Mesenchymal stem cell (in vitro differentiated cells and primary cell): Measurements from ENCODE around the gene DGAT2.
A peak's percentile ranks its signal among the peaks of the same experiment; 100 is the strongest.

Source experiments
- DNase-seq: peaks from one replicate; pipeline ENCODE4 v3.0.0-alpha.2; 2013
- H2AFZ ChIP-seq: one replicate; pipeline ENCODE4 v1.6.1; 2013; ENCODE audit warnings: low read depth, mild to moderate bottlenecking, control low read depth, inconsistent platforms, low read length, moderate library complexity
- H2AK5ac ChIP-seq: 2 replicates; pipeline ENCODE4 v1.6.1; 2013; ENCODE audit warnings: low read length, moderate library complexity, mild to moderate bottlenecking, inconsistent platforms; ENCODE audit not compliant: severe bottlenecking
- H2BK120ac ChIP-seq: one replicate; pipeline ENCODE4 v1.6.1; 2013; ENCODE audit warnings: low read depth, mild to moderate bottlenecking, inconsistent platforms, low read length, moderate library complexity
- H2BK12ac ChIP-seq, 2 experiments: one replicate each; pipeline ENCODE4 v1.6.1; 2013; ENCODE audit warnings: inconsistent platforms in 2 of 2, low read length in 2 of 2, mild to moderate bottlenecking in 2 of 2, moderate library complexity in 2 of 2, control low read depth in 1 of 2
- H2BK15ac ChIP-seq: one replicate; pipeline ENCODE4 v1.6.1; 2013; ENCODE audit warnings: mild to moderate bottlenecking, low read depth, inconsistent platforms; ENCODE audit not compliant: poor library complexity, severe bottlenecking
- H2BK5ac ChIP-seq: 2 replicates; pipeline ENCODE4 v1.6.1; 2013; ENCODE audit warnings: low read depth, mild to moderate bottlenecking, low read length, control low read depth, inconsistent platforms; ENCODE audit not compliant: poor library complexity, severe bottlenecking
- H3K14ac ChIP-seq, 2 experiments: one replicate each; pipeline ENCODE4 v1.6.1; 2013; ENCODE audit warnings: inconsistent platforms in 2 of 2, low read length in 2 of 2, control low read depth in 1 of 2, mild to moderate bottlenecking in 1 of 2, moderate library complexity in 1 of 2
- H3K18ac ChIP-seq, 2 experiments: one replicate each; pipeline ENCODE4 v1.6.1; 2013; ENCODE audit warnings: inconsistent platforms in 2 of 2, low read length in 2 of 2, control low read depth in 1 of 2, low read depth in 1 of 2, mild to moderate bottlenecking in 1 of 2
- H3K23ac ChIP-seq, 2 experiments: one replicate each; pipeline ENCODE4 v1.6.1; 2013; ENCODE audit warnings: inconsistent platforms in 2 of 2, low read length in 2 of 2, mild to moderate bottlenecking in 2 of 2, moderate library complexity in 2 of 2, control low read depth in 1 of 2
- H3K27ac ChIP-seq: 2 replicates; pipeline ENCODE4 v1.5.1; 2013; ENCODE audit warnings: mild to moderate bottlenecking, moderate library complexity, low read length, control low read depth, inconsistent platforms; ENCODE audit not compliant: poor library complexity, severe bottlenecking
- H3K27me3 ChIP-seq, 2 experiments: 2 replicates each; pipeline versions ENCODE4 v1.6.1 to v1.7.0; 2013; ENCODE audit warnings: low read length in 2 of 2, mild to moderate bottlenecking in 2 of 2, moderate library complexity in 2 of 2, control low read depth in 1 of 2, inconsistent platforms in 1 of 2; ENCODE audit not compliant: control insufficient read depth in 1 of 2, insufficient read depth in 1 of 2
- H3K36me3 ChIP-seq, 2 experiments: 2 replicates each; pipeline versions ENCODE4 v1.6.1 to v1.7.0; 2013; ENCODE audit warnings: low read length in 2 of 2, control low read depth in 1 of 2, inconsistent platforms in 1 of 2, low read depth in 1 of 2, mild to moderate bottlenecking in 1 of 2; ENCODE audit not compliant: insufficient read depth in 2 of 2, control insufficient read depth in 1 of 2
- H3K4ac ChIP-seq, 2 experiments: one replicate each; pipeline ENCODE4 v1.6.1; 2013; ENCODE audit warnings: inconsistent platforms in 2 of 2, low read length in 2 of 2, mild to moderate bottlenecking in 2 of 2, moderate library complexity in 2 of 2, control low read depth in 1 of 2, low read depth in 1 of 2
- H3K4me1 ChIP-seq: 2 replicates; pipeline ENCODE4 v1.6.1; 2013; ENCODE audit warnings: low read depth, low read length, control low read depth; ENCODE audit not compliant: control insufficient read depth, insufficient read depth
- H3K4me2 ChIP-seq: 2 replicates; pipeline ENCODE4 v1.6.1; 2013; ENCODE audit warnings: low read length, mild to moderate bottlenecking, inconsistent platforms; ENCODE audit not compliant: poor library complexity, severe bottlenecking
- H3K4me3 ChIP-seq, 2 experiments: 2 replicates each; pipeline versions ENCODE4 v1.5.1 to v1.7.0; 2013; ENCODE audit warnings: low read length in 2 of 2, mild to moderate bottlenecking in 2 of 2, control low read depth in 1 of 2, low read depth in 1 of 2; ENCODE audit not compliant: insufficient read depth in 1 of 2
- H3K79me1 ChIP-seq: replicated peaks from 2 replicates; pipeline ENCODE4 v1.6.1; 2013; ENCODE audit warnings: mild to moderate bottlenecking, control low read depth, low read length, inconsistent platforms; ENCODE audit not compliant: poor library complexity, severe bottlenecking
- H3K9ac ChIP-seq: 2 replicates; pipeline ENCODE4 v1.7.0; 2013; ENCODE audit warnings: mild to moderate bottlenecking, low read length, moderate library complexity
- H3K9me3 ChIP-seq: 2 replicates; pipeline ENCODE4 v1.7.0; 2013; ENCODE audit warnings: mild to moderate bottlenecking, low read length; ENCODE audit not compliant: control insufficient read depth
- H4K8ac ChIP-seq: one replicate; pipeline ENCODE4 v1.6.1; 2013; ENCODE audit warnings: inconsistent platforms, mild to moderate bottlenecking, low read length, moderate library complexity
- H4K91ac ChIP-seq: one replicate; pipeline ENCODE4 v1.6.1; 2013; ENCODE audit warnings: mild to moderate bottlenecking, low read length, inconsistent platforms
- WGBS: methylation state at CpG from one replicate; pipeline ENCODE4 v1.1.7; 2013; ENCODE audit warnings: mixed read lengths; 5-methylcytosine and 5-hydroxymethylcytosine counted together

The DGAT2 gene

DNA sequence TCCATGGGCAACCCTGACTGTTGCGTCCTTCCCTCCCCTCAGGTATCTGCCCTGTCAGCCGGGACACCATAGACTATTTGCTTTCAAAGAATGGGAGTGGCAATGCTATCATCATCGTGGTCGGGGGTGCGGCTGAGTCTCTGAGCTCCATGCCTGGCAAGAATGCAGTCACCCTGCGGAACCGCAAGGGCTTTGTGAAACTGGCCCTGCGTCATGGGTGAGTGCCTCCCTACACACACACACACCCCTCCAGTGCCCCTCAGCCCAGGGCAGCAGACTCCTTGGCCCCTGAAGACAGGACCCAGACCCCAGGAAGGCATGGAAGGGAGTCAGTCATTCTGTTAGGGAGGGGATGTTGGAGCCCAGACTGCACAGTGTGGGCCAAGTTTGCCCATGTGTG lies 28.5 kb downstream of the DGAT2 start:
- Histone ChIP-seq H3K4ac (no peak overlapping the region), H4K91ac (no peak overlapping the region), H3K23ac (no peak overlapping the region), H2AK5ac (no peak overlapping the region), H3K9ac (no peak overlapping the region), H3K79me1 (no peaks in the 10 kb centered on the region), H3K27ac (no peak overlapping the region), H3K36me3 (peaks cover 0 to 94% of the 10 kb centered on the region in 2 experiments), H2BK120ac (no peak overlapping the region), H2BK15ac (no peak overlapping the region), H2BK5ac (no peak overlapping the region), H3K27me3 (peaks cover 0 to 4% of the 10 kb centered on the region in 2 experiments), H3K9me3 (no peaks in the 10 kb centered on the region), H3K18ac (no peak overlapping the region), H3K4me2 (no peak overlapping the region), H3K14ac (no peak overlapping the region), H3K4me3 (no peak overlapping the region), H4K8ac (no peak overlapping the region), H3K4me1 (peaks cover 9% of the 10 kb centered on the region), H2AFZ (no peak overlapping the region), H2BK12ac (no peak overlapping the region)
- WGBS = 95% methylated on average over 5 of the region's 8 CpGs
- no peak for DNase-seq

DNA sequence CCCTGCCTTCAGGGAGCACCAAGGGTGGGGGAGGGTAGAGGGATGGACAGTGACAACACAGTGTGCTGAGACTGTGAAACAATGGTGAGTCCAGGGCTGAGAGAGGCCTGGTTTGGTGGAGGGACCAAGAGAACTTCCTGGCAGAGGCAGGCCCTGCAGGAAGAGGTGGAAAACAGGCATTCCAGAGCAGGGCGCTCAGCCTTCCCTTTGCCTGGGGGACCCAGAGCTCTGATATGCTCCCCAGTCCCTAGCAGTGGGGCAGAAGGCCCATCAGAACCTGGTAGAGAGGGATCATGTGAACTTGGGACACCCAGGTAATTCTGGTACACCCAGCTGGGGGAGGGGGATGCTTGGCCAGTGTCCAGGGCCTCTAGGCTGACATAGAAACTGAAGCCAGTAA lies 29.2 kb downstream of the DGAT2 start:
- no peak overlapping the region for H2AK5ac ChIP-seq
- 90% methylated on average over 1 of the region's 1 CpG for WGBS
- H3K18ac ChIP-seq = no peak overlapping the region
- H4K91ac ChIP-seq = no peak overlapping the region
- H2BK120ac ChIP-seq = no peak overlapping the region
- H3K79me1 ChIP-seq = no peaks in the 10 kb centered on the region
- peak overlapping the region; percentile 3 for H4K8ac ChIP-seq
- peaks cover 0 to 4% of the 10 kb centered on the region in 2 experiments for H3K27me3 ChIP-seq
- H3K14ac ChIP-seq = no peak overlapping the region
- H3K4ac ChIP-seq = no peak overlapping the region
- no peak overlapping the region for H2AFZ ChIP-seq
- H2BK12ac ChIP-seq = no peak overlapping the region
- no peak overlapping the region for H3K9ac ChIP-seq
- DNase-seq = no peak
- no peak overlapping the region for H2BK5ac ChIP-seq
- H3K4me3 ChIP-seq = no peak overlapping the region
- no peak overlapping the region for H3K23ac ChIP-seq
- H3K4me2 ChIP-seq = no peak overlapping the region
- peaks cover 9% of the 10 kb centered on the region for H3K4me1 ChIP-seq
- H3K36me3 ChIP-seq = peaks cover 0 to 93% of the 10 kb centered on the region in 2 experiments
- no peak overlapping the region for H2BK15ac ChIP-seq
- H3K9me3 ChIP-seq = no peaks in the 10 kb centered on the region
- no peak overlapping the region for H3K27ac ChIP-seq

DNA sequence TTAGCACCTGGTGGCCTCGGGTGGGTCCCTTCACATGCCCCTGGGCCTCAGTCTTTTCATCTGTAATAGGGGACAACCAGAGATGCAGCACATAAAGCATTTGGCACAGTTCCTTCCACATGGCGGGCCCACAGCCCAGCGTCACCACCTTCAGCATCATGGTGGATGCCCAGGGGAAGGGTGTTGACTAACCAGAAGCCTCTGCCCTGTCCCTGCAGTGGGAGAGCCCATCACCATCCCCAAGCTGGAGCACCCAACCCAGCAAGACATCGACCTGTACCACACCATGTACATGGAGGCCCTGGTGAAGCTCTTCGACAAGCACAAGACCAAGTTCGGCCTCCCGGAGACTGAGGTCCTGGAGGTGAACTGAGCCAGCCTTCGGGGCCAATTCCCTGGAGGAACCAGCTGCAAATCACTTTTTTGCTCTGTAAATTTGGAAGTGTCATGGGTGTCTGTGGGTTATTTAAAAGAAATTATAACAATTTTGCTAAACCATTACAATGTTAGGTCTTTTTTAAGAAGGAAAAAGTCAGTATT lies 31.6 kb downstream of the DGAT2 start:
- H3K27ac ChIP-seq = no peak overlapping the region
- no peak overlapping the region for H3K18ac ChIP-seq
- WGBS = 92% methylated on average over 7 of the region's 8 CpGs
- H4K8ac ChIP-seq = no peak overlapping the region
- no peak overlapping the region for H2AFZ ChIP-seq
- no peak overlapping the region for H3K4me3 ChIP-seq
- no peak for DNase-seq
- no peak overlapping the region for H3K23ac ChIP-seq
- H3K14ac ChIP-seq = no peak overlapping the region
- H2BK15ac ChIP-seq = no peak overlapping the region
- H3K9me3 ChIP-seq = no peaks in the 10 kb centered on the region
- no peak overlapping the region for H3K9ac ChIP-seq
- no peaks in the 10 kb centered on the region for H3K27me3 ChIP-seq
- H2BK120ac ChIP-seq = no peak overlapping the region
- no peak overlapping the region for H4K91ac ChIP-seq
- H3K4ac ChIP-seq = no peak overlapping the region
- peaks cover 9% of the 10 kb centered on the region for H3K4me1 ChIP-seq
- H3K36me3 ChIP-seq = peaks cover 0 to 82% of the 10 kb centered on the region in 2 experiments
- no peak overlapping the region for H2AK5ac ChIP-seq
- no peak overlapping the region for H3K4me2 ChIP-seq
- H2BK5ac ChIP-seq = peak overlapping the region; percentile 9
- no peak overlapping the region for H2BK12ac ChIP-seq
- no peaks in the 10 kb centered on the region for H3K79me1 ChIP-seq

DNA sequence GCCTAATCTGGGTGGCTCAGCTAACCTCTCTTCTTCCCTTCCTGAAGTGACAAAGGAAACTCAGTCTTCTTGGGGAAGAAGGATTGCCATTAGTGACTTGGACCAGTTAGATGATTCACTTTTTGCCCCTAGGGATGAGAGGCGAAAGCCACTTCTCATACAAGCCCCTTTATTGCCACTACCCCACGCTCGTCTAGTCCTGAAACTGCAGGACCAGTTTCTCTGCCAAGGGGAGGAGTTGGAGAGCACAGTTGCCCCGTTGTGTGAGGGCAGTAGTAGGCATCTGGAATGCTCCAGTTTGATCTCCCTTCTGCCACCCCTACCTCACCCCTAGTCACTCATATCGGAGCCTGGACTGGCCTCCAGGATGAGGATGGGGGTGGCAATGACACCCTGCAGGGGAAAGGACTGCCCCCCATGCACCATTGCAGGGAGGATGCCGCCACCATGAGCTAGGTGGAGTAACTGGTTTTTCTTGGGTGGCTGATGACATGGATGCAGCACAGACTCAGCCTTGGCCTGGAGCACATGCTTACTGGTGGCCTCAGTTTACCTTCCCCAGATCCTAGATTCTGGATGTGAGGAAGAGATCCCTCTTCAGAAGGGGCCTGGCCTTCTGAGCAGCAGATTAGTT lies 32.3 kb downstream of the DGAT2 start:
- Histone ChIP-seq H2AFZ (no peak overlapping the region), H3K4ac (no peak overlapping the region), H4K8ac (no peak overlapping the region), H2BK12ac (no peak overlapping the region), H3K14ac (no peak overlapping the region), H3K4me3 (no peak overlapping the region), H3K27me3 (no peaks in the 10 kb centered on the region), H3K79me1 (no peaks in the 10 kb centered on the region), H2AK5ac (no peak overlapping the region), H2BK5ac (no peak overlapping the region), H3K4me1 (peaks cover 9% of the 10 kb centered on the region), H3K9me3 (no peaks in the 10 kb centered on the region), H3K36me3 (peaks cover 0 to 76% of the 10 kb centered on the region in 2 experiments), H3K9ac (no peak overlapping the region), H3K27ac (no peak overlapping the region), H3K18ac (no peak overlapping the region), H3K4me2 (no peak overlapping the region), H2BK15ac (no peak overlapping the region), H3K23ac (no peak overlapping the region), H2BK120ac (no peak overlapping the region), H4K91ac (no peak overlapping the region)
- no peak for DNase-seq
- WGBS = 81% methylated on average over 4 of the region's 6 CpGs
